Prostate gland (tissue), 2 donors: ENCODE data around the gene EXOC6.

ENCODE experiments used
- CTCF ChIP-seq, 4 experiments: fragments of 200-600 bp in 2 of 4; fragments of 450-650 bp in 2 of 4; sonication (generic) in 2 of 4; IDR thresholded peaks; 1 replicate in 3 of 4; 2 replicates in 1 of 4; pipeline ENCODE4 v1.5.1; 2016 to 2019; ENCODE audit warnings: antibody characterized with exemption in 4 of 4, mild to moderate bottlenecking in 2 of 4, moderate library complexity in 2 of 4
- POLR2AphosphoS5 ChIP-seq: sonication (generic); formaldehyde crosslinking; IDR thresholded peaks from one replicate; pipeline ENCODE4 v1.6.1; 2017; ENCODE audit warnings: antibody characterized with exemption

GRCh38 chr10:92846854-92847201, 1.5 kb upstream of the EXOC6 start:
- TF ChIP-seq CTCF (IDR thresholded peaks at IDR 0.05) (no peak), POLR2AphosphoS5 (no peak)
